Kidney (tissue), 14 donors: ENCODE measurements around the gene ASAP2. TPM values are rescaled to one million over a fixed set of nuclear protein-coding genes. Genes with fewer than 3 reads are reported as not detected.

Experiments
- DNase-seq, 5 donors: peaks; one replicate each; pipeline ENCODE4 v3.0.0-alpha.2; 2013 to 2020
- FAIRE-seq: peaks from 2 replicates; lab custom pipeline; 2012; peaks lifted over from hg19 to GRCh38; lab: Jason Lieb, UNC
- H3K27ac ChIP-seq, 2 donors: one replicate each; pipeline ENCODE4 v1.7.0; 2013; ENCODE audit warnings: low read depth in 2 of 2, low read length in 2 of 2, inconsistent platforms in 1 of 2
- H3K27me3 ChIP-seq: one replicate; pipeline ENCODE4 v1.7.1; 2013; ENCODE audit warnings: low read length, inconsistent platforms; ENCODE audit not compliant: control insufficient read depth, insufficient read depth
- H3K36me3 ChIP-seq, 3 donors: one replicate each; pipeline versions ENCODE4 v1.7.0 to v1.7.1; 2013; ENCODE audit warnings: low read length in 3 of 3, control low read depth in 1 of 3, inconsistent platforms in 1 of 3; ENCODE audit not compliant: insufficient read depth in 3 of 3, control insufficient read depth in 2 of 3
- H3K4me1 ChIP-seq, 3 donors: one replicate each; pipeline versions ENCODE4 v1.7.0 to v1.7.1; 2013; ENCODE audit warnings: low read length in 3 of 3, inconsistent platforms in 1 of 3, low read depth in 1 of 3; ENCODE audit not compliant: control insufficient read depth in 2 of 3, insufficient read depth in 2 of 3
- H3K4me3 ChIP-seq, 3 donors: one replicate each; pipeline versions ENCODE4 v1.7.0 to v1.8.1; 2013; ENCODE audit warnings: low read length in 3 of 3, control low read depth in 1 of 3, inconsistent platforms in 1 of 3
- H3K9ac ChIP-seq, 3 donors: one replicate each; pipeline versions ENCODE4 v1.7.0 to v1.7.1; 2013; ENCODE audit warnings: low read length in 3 of 3, control low read depth in 1 of 3, inconsistent platforms in 1 of 3
- H3K9me3 ChIP-seq, 3 donors: one replicate each; pipeline versions ENCODE4 v1.7.0 to v1.7.1; 2013; ENCODE audit warnings: low read length in 3 of 3, control low read depth in 1 of 3, inconsistent platforms in 1 of 3; ENCODE audit not compliant: control insufficient read depth in 2 of 3, insufficient read depth in 1 of 3
- CTCF ChIP-seq: IDR thresholded peaks from 3 replicates; pipeline ENCODE4 v1.5.1; 2012; ENCODE audit warnings: mild to moderate bottlenecking, moderate library complexity, borderline replicate concordance; ENCODE audit not compliant: insufficient read depth; ENCODE audit errors: extremely low read depth
- intact Hi-C: fragments of 100-400 bp; cut with DNase I; formaldehyde crosslinking; loops from one replicate; pipeline ENCODE4 v1.11.1; 2022
- polyA plus RNA-seq: library from polyadenylated mRNA; stranded (reverse); fragments of 350-450 nt; fragmentation: Illumina TruSeq; extraction: RNeasy Lipid Tissue Mini Kit (QIAGEN cat#74804); gene quantifications from one replicate; pipeline ENCODE4 v1.2.3, GENCODE V29; 2014; ENCODE audit warnings: low read depth, low replicate concordance; ENCODE audit not compliant: insufficient read depth
- total RNA-seq: library from RNA; stranded (reverse); fragmentation: NEBNext Ultra II Directional; extraction: Animal tissue kit (Norgen Biotek cat#: 25700); gene quantifications from one replicate; pipeline ENCODE4 v1.2.1, GENCODE V29; 2021
- donor health status: control.
- donor health status: control.
- donor health status: control.
- donor health status: control.
- donor health status: control.
- donor health status: DM: yes; HTN: yes; CAD: no.
- donor health status: Normal renal cell carcinoma (clear cell type).

ASAP2 gene
- total and polyA plus RNA-seq, 2 donors from 2014 or later: 26.2 to 54.8 TPM

GRCh38 chr2:9335322-9335832 is 128.8 kb downstream of the ASAP2 start:
- intact Hi-C loops: no loop called here
- peaks cover 3 to 21% (median 15%) of the 10 kb centered on the region in 3 donors for H3K4me1 ChIP-seq

GRCh38 chr2:9336241-9336575 is 129.6 kb downstream of the ASAP2 start:
- no peak for FAIRE-seq
- no peaks in the 10 kb centered on the region for H3K27me3 ChIP-seq
- intact Hi-C loops: no loop called here
- peaks cover 0 to 10% (median 3%) of the 10 kb centered on the region in 3 donors for H3K36me3 ChIP-seq
- peak overlapping the region; percentile 40 to 59 for H3K27ac ChIP-seq
- H3K9me3 ChIP-seq: no peaks in the 10 kb centered on the region
- H3K4me1 ChIP-seq: peaks cover 3 to 18% (median 15%) of the 10 kb centered on the region in 3 donors
- H3K4me3 ChIP-seq: no peak overlapping the region
- H3K9ac ChIP-seq: no peak overlapping the region
- DNase-seq: peak in 1 of 5 donors; percentile 31
- no peak for TF ChIP-seq CTCF

More at GRCh38 chr2:9335322-9335832, 128.8 kb downstream of the ASAP2 start:
- Histone ChIP-seq H3K27ac (no peak overlapping the region), H3K9me3 (no peaks in the 10 kb centered on the region), H3K36me3 (peaks cover 0 to 9% (median 3%) of the 10 kb centered on the region in 3 donors), H3K27me3 (no peaks in the 10 kb centered on the region), H3K4me3 (no peak overlapping the region), H3K9ac (no peak overlapping the region)
- no peak for FAIRE-seq
- TF ChIP-seq CTCF: no peak
- no peak for DNase-seq

GRCh38 chr2:9336576-9337314 is 130.1 kb downstream of the ASAP2 start:
- no peak for TF ChIP-seq CTCF
- Histone ChIP-seq H3K9ac (no peak overlapping the region), H3K9me3 (no peaks in the 10 kb centered on the region), H3K4me1 (peaks cover 3 to 16% (median 15%) of the 10 kb centered on the region in 3 donors), H3K27me3 (no peaks in the 10 kb centered on the region), H3K4me3 (no peak overlapping the region), H3K36me3 (peaks cover 0 to 15% (median 3%) of the 10 kb centered on the region in 3 donors), H3K27ac (peak overlapping the region; percentile 40 to 59)
- intact Hi-C loops: no loop called here
- FAIRE-seq: no peak
- DNase-seq: peak in 4 of 5 donors; percentile 61 to 93 (median 84)
